GM18868 (cell line): ENCODE measurements around the gene NPNT.

Experiments used
- ATAC-seq: cut with Tn5 transposase; IDR thresholded peaks from one replicate; pipeline ENCODE4 v1.9.1; 2021; ENCODE audit warnings: mild to moderate bottlenecking, moderate library complexity; ENCODE audit not compliant: unreplicated experiment

NPNT gene

DNA sequence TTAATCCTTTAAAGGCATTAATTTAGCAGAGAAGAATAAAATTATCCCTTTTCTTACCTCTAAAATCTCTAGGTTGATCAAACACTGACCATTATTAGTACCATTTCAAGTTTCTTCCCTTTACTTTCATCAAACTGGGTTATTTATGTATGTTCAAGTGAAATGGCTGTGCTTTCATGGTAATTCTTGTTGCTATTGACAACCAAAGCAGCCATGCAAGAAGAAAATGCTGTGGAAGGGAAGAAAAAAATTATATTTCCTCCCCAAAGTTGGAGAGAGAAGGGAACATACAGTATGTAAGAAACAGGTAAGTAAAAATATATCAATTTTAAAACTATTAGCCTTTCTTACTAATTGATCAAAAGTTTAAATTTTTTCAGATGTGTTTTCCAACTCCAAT is 16.2 kb downstream of the NPNT start:
- no peak for ATAC-seq

DNA sequence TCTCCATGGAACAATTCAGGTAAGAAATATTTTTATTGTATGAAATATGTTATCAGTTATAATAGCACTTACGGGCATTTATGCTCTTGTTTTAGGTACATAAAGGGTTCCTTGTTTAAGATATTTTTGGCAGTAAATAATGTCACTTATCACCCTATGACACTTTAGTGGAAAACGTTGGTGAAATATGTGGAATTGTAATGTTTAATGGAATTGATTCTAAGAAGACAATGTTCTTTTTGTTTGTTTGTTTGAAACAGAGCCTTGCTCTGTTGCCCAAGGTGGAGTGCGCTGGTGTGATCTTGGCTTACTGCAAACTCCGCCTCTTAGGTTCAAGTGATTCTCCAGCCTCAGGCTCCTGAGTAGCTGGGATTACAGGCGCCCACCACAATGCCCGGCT is 17.4 kb downstream of the NPNT start:
- no peak for ATAC-seq

DNA sequence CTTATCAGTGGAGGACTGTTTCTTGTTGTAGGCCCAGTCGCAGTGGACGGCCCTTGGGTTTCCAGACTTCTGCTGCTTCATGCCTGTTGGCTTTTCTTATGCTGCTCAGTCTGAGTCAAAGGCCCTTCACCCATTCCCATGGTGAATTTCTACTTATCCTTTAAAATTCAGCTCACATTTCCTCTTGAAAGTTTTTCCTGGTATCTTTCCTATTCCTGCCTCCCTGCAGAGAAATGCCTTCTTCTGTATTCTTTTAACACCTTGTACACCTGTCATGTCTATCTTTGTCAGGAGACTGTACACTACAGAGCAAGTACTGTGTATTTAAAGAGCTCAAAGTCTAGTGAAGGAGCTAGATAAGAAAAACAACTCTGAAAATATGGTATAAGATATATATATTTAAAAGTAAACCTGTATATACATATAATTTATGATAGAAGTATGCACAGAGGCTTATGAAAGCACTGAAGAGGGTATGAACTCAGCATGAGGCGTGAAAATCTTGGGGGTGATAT is 22.0 kb downstream of the NPNT start:
- ATAC-seq: no peak

DNA sequence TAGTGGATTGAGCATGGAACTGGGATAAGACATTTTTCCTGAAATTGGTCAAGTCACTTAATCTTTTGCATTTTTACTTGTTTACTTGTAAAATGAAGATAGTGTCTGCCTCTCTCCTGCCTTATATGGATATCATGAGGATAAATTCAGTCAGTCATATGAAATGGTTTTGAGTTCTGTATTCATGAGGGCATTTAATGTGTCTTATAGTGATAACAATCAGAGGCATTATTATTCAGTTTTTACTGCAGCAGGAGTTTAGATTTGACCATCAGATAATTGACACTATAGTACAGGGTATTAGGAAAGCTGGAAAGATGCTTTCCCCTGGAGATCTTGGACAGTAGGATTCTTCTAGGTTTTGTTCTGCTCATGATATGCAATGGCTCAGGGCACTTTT is 26.0 kb downstream of the NPNT start:
- ATAC-seq: no peak

DNA sequence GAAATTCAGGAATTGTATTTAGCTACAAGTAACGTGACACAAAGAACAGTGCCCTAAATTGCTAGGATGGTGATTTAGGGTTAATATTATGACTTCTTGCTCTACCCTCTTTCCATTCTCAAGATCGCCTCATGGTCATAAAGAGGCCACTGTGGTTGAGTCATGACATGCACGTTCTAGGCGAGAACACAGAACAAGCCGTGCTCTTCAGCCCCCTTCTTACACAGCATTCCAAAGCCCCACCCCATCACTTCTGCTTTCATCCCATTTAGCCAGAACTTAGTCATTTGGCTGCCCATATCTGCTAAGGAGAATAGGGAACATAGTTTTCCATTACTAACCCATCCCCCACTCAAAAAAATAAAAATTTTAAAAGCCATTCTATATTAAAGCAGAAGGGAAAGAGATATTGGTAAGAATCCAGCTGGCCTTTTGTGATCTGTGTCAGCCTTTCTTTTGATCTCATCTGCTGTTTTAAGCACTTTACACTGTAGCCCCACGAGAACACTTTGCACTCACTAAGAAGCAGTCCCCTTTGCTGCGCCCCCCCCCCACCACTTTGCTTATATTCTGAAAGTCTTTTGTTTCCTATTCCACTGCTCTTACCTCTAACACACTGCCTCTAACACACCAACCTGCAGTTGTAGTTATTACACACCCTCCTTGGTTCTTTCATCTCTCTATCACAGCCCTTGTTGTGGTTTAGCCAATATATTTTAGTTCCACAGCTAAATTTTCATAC is 28.4 kb downstream of the NPNT start:
- ATAC-seq: no peak

GRCh38 chr4:105924341-105924740 is 29.1 kb downstream of the NPNT start:
- ATAC-seq: no peak

GRCh38 chr4:105930698-105931097 is 35.4 kb downstream of the NPNT start:
- no peak for ATAC-seq

- ATAC-seq: peak; percentile 68
Observed at GRCh38 chr4:105933083-105933482, 37.8 kb downstream of the NPNT start.

DNA sequence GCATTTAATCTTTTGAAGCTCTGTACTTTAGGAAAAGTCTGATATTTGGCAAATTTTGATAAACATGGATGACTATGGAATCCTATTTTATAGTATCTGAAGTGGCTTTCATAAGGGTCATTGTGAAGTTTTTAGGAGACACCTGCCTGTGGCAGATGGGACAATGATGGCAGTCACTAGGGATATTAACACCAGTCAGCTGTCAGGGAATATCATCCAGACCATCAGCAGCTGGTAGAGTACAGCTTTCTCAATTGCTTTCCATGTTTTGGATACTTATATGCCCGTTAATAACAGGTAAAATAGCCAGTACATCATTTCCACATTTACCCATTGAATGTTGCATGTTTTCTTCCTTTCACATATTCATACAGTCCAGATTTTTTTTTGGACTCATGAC is 39.1 kb downstream of the NPNT start:
- ATAC-seq: no peak

- no peak for ATAC-seq
Observed at GRCh38 chr4:105936901-105937300, 41.6 kb downstream of the NPNT start.

GRCh38 chr4:105937759-105938158 is 42.5 kb downstream of the NPNT start:
- ATAC-seq: no peak

DNA sequence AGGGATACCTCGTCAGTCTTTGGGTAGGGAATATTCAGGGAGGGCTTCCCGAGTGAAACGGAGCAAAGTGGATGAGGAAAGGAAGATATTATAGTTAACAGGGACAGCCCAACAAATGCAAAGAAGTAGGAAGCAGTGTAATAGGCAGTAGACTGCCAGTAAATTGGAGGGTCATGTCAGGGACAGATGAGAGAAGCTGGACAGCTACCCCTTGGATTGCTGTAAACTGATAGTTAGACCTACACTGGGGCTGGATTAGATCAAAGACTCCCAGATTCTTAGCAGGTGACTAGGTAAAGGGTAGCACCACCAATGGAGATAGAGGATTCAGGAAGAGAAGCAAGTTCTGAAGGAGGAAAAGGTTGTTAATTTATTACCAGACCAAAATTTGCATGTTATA is 48.0 kb downstream of the NPNT start:
- no peak for ATAC-seq

DNA sequence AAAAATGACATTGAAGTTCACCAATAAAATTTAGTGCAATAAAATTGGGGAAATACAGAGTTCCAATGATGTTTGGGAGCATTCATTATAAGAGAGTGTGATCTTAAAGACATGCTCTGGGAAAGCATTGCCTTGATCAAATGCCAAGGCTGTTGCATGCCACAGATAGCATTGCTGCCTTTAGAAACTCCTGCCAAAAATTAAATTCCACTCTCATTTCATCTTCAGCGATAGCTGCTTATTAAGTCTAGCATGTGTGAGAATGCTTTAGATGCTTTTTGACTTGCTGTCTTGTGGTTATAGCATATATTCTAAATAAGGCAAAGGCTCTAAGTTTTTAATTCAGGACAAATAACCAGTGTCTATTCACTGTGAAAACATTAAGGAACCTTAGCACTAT is 49.3 kb downstream of the NPNT start:
- ATAC-seq: no peak

DNA sequence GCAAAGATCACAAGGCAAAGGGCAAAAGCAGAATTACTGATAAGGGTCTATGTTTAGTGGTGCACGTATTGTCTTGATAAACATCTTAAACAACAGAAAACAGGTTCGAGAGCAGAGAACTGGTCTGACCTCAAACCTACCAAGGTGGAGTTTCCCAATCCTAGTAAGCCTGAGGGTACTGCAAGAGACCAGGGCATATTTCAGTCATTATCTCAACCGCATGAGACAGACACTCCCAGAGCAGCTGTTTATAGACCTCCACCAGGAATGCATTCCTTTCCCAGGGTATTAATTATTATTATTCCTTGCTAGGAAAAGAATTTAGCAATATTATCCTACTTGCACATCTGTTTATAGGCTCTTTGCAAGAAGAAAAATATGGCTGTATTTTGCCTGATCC is 51.5 kb downstream of the NPNT start:
- no peak for ATAC-seq

- no peak for ATAC-seq
Observed at GRCh38 chr4:105950701-105951100, 55.4 kb downstream of the NPNT start.

DNA sequence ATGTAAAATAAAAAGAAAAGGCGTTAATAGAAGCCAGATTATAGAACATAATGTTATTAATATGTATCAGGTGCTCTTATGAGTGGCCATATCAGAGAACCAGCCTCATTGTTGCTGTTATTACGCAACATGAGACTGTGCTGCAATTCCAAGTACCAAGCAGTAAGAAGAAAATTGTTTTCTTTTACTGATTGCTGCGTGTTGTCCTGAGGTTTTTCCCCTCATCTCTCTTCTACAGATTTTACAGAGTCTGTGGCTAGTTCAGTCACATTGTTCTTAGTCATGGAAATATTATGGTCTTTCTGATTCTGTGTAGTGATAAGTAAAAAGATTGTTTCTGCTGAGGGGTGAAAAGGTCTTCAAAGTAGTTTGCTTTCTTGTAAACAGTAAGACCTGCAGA is 55.9 kb downstream of the NPNT start:
- peak; percentile 74 for ATAC-seq

DNA sequence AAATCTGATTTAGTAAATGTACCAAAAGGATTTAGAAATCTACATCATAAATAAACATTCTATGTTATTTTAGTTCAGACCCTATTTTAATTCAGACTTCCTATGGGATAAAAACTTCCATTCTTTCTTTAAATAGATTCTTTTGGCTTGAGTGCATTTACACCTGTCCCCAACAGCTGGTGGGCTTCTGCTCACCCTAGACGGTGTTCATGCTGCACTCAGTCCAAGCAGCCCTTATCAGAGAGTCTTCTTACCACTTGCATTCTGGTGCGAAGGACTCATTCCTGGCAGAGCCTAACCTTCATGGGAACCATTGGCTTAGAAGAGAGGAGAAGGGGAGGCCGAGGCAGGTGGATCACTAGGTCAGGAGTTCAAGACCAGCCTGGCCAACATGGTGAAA is 57.3 kb downstream of the NPNT start:
- ATAC-seq: no peak

GRCh38 chr4:105956569-105956968 is 61.3 kb downstream of the NPNT start:
- no peak for ATAC-seq

DNA sequence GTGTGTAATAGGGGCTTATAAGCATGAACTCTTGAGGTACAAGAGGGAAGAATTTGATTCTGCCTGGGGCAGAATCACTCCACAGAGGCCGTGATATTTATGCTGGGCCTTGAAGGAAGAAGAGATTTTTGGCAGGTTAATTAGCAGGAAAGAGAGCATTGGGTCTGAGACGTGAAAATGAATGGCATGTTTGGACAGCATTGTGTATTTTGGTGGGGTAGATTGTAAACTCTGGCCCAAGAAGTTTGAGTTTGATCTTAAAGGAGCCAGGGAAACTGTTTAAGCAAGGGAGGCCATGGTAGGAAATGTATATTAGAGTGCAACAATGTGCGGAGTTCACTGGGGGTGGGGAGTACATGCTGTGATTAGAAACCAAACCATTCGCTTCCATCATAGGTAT is 62.4 kb downstream of the NPNT start:
- ATAC-seq: no peak

GRCh38 chr4:105963461-105964400 is 68.5 kb downstream of the NPNT start:
- no peak for ATAC-seq

DNA sequence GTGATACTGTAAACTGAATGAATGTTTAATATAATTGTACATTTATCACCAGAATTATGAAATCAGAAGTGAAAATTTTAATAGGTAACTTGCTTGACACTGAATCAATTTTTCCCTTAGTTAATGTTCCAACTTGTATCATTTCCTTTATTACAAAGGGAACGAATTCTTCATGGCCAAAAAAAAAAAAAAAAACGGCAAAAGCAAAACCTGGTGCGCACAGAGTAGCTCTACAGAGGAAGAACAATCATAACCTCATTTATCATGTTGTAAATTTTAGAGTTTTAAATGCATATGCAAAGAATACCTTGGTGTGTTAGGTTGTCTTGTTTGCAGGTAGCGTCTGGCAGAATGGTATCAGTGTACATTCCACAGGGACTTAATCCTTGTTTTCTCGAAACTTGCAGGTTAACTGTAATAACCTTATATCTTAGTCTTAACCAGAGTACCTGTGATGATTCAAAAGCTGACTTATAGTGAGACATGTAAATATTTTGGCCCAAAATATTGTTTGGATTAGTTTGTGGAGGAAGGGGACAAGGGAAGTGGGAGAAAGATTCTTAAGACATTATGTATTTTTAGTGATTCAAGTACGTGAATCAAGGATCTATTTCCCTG is 70.0 kb downstream of the NPNT start:
- no peak for ATAC-seq

DNA sequence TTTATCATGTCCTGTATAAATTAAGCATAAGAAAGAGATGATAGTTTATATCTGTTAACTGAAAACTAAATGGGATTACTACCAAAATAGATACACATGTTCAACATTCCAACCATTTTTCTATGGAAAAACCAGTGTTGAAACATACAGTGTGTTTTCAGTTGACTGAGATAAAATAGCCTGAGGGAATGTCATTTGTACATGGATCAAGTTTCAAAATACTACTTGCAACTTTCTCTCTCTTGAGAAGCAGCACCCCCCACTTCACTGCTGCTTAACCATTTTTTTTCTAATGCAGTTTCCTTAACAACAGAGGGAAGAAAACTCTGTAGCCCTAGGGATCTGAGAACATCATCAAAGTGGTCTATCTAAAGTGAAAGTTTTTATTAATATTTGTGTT is 70.8 kb downstream of the NPNT start:
- no peak for ATAC-seq
